Parathyroid adenoma (tissue), 2 donors: ENCODE data around the gene MAGED1.

Source experiments
- H2AFZ ChIP-seq: fragments of 300-600 bp; sonication (generic); one replicate; pipeline ENCODE4 v1.7.0; 2017; ENCODE audit warnings: antibody characterized with exemption, mild to moderate bottlenecking
- H3K27ac ChIP-seq: fragments of 300-600 bp; sonication (generic); one replicate; pipeline ENCODE4 v1.7.0; 2017
- H3K27me3 ChIP-seq: fragments of 300-600 bp; sonication (generic); one replicate; pipeline ENCODE4 v1.7.0; 2017; ENCODE audit warnings: low read length; ENCODE audit not compliant: control insufficient read depth, insufficient read depth
- H3K36me3 ChIP-seq: fragments of 300-600 bp; sonication (generic); one replicate; pipeline ENCODE4 v1.7.0; 2017; ENCODE audit warnings: low read length; ENCODE audit not compliant: control insufficient read depth, insufficient read depth
- H3K4me1 ChIP-seq: fragments of 300-600 bp; sonication (generic); one replicate; pipeline ENCODE4 v1.7.0; 2017; ENCODE audit warnings: control low read depth
- H3K4me2 ChIP-seq: fragments of 300-600 bp; sonication (generic); one replicate; pipeline ENCODE4 v1.7.0; 2017; ENCODE audit warnings: low read length
- H3K4me3 ChIP-seq: fragments of 300-600 bp; sonication (generic); one replicate; pipeline ENCODE4 v1.7.0; 2017; ENCODE audit warnings: low read depth, low read length
- H3K79me2 ChIP-seq: fragments of 300-600 bp; sonication (generic); one replicate; pipeline ENCODE4 v1.7.0; 2017; ENCODE audit warnings: control low read depth
- H3K9ac ChIP-seq: fragments of 300-600 bp; sonication (generic); one replicate; pipeline ENCODE4 v1.7.0; 2017; ENCODE audit warnings: mild to moderate bottlenecking
- H3K9me3 ChIP-seq: fragments of 300-600 bp; sonication (generic); one replicate; pipeline ENCODE4 v1.7.0; 2017; ENCODE audit warnings: low read length; ENCODE audit not compliant: control insufficient read depth
- TF ChIP-seq, protein P1 (sequence below): fragments of 300-600 bp; sonication (generic); IDR thresholded peaks from one replicate; pipeline ENCODE4 v1.7.0; 2017; ENCODE audit warnings: antibody characterized with exemption, mild to moderate bottlenecking
- donor health status: primary hyperparathyroidism.

Gene MAGED1

GRCh38 chrX:51893931-51894696, 691 bp downstream of the MAGED1 start:
- TF ChIP-seq, protein P1, sequence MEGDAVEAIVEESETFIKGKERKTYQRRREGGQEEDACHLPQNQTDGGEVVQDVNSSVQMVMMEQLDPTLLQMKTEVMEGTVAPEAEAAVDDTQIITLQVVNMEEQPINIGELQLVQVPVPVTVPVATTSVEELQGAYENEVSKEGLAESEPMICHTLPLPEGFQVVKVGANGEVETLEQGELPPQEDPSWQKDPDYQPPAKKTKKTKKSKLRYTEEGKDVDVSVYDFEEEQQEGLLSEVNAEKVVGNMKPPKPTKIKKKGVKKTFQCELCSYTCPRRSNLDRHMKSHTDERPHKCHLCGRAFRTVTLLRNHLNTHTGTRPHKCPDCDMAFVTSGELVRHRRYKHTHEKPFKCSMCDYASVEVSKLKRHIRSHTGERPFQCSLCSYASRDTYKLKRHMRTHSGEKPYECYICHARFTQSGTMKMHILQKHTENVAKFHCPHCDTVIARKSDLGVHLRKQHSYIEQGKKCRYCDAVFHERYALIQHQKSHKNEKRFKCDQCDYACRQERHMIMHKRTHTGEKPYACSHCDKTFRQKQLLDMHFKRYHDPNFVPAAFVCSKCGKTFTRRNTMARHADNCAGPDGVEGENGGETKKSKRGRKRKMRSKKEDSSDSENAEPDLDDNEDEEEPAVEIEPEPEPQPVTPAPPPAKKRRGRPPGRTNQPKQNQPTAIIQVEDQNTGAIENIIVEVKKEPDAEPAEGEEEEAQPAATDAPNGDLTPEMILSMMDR: no peak
- Histone ChIP-seq H3K36me3 (no peaks in the 10 kb centered on the region), H3K9me3 (no peaks in the 10 kb centered on the region), H3K27me3 (no peaks in the 10 kb centered on the region), H3K79me2 (no peaks in the 10 kb centered on the region), H3K4me1 (peaks cover 4% of the 10 kb centered on the region), H3K4me3 (peak overlapping the region; percentile 59), H3K4me2 (peak overlapping the region; percentile 56), H3K27ac (peak overlapping the region; percentile 72), H2AFZ (peak overlapping the region; percentile 79), H3K9ac (peak overlapping the region; percentile 46)

- Histone ChIP-seq H2AFZ (peak overlapping the region; percentile 79), H3K27me3 (no peaks in the 10 kb centered on the region), H3K9me3 (no peaks in the 10 kb centered on the region), H3K4me3 (peak overlapping the region; percentile 2), H3K79me2 (no peaks in the 10 kb centered on the region), H3K36me3 (no peaks in the 10 kb centered on the region), H3K27ac (peak overlapping the region; percentile 72), H3K4me1 (peaks cover 4% of the 10 kb centered on the region), H3K4me2 (peak overlapping the region; percentile 56), H3K9ac (peak overlapping the region; percentile 28)
- TF ChIP-seq, protein P1: no peak
Measured at GRCh38 chrX:51894697-51895336, 1.4 kb downstream of the MAGED1 start.

- TF ChIP-seq, protein P1: no peak
- Histone ChIP-seq H3K9me3 (no peaks in the 10 kb centered on the region), H2AFZ (no peak overlapping the region), H3K4me3 (no peak overlapping the region), H3K4me1 (peaks cover 4% of the 10 kb centered on the region), H3K27ac (no peak overlapping the region), H3K4me2 (no peak overlapping the region), H3K27me3 (no peaks in the 10 kb centered on the region), H3K36me3 (no peaks in the 10 kb centered on the region), H3K79me2 (no peaks in the 10 kb centered on the region), H3K9ac (no peak overlapping the region)
Measured at GRCh38 chrX:51896626-51897025, 3.2 kb downstream of the MAGED1 start.

DNA sequence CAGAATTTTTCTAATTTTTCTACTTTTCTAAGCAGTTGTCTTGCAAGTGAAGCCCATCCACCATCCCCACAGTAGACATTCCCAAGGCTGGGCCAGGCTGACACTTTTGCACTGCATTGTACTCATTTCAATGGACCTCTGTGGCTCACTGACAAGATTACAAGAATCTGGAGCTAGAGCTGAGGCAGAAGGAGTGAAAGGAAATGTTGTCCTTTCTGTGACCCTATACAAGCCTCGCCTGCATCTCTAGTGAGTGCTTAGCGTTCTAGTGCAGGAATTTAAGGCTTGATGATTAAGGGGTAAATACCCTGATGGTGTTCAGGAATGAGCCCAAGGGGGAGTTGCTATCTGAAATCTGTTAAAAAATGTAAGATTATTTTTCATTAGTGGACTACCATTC, 6.3 kb downstream of the MAGED1 start:
- Histone ChIP-seq H3K27ac (no peak overlapping the region), H3K36me3 (no peaks in the 10 kb centered on the region), H2AFZ (no peak overlapping the region), H3K4me3 (no peak overlapping the region), H3K4me1 (peaks cover 4% of the 10 kb centered on the region), H3K9me3 (no peaks in the 10 kb centered on the region), H3K4me2 (no peak overlapping the region), H3K9ac (no peak overlapping the region), H3K27me3 (no peaks in the 10 kb centered on the region), H3K79me2 (no peaks in the 10 kb centered on the region)
- TF ChIP-seq, protein P1: no peak
